ES-I3 (cell line): ENCODE results near the gene ERBB4.

Experiments
- H3K36me3 ChIP-seq: 2 replicates; pipeline ENCODE4 v1.6.1; 2013; ENCODE audit warnings: mild to moderate bottlenecking, low read length, control low read depth, moderate library complexity; ENCODE audit not compliant: insufficient read depth
- H3K4me1 ChIP-seq: 2 replicates; pipeline ENCODE4 v1.6.1; 2013; ENCODE audit warnings: mild to moderate bottlenecking, control low read depth, low read length; ENCODE audit not compliant: insufficient read depth
- H3K9ac ChIP-seq: 2 replicates; pipeline ENCODE4 v1.6.1; 2013; ENCODE audit warnings: low read depth, mild to moderate bottlenecking, low read length, moderate library complexity
- H3K9me3 ChIP-seq: 2 replicates; pipeline ENCODE4 v1.6.1; 2013; ENCODE audit warnings: mild to moderate bottlenecking, low read length, moderate library complexity; ENCODE audit not compliant: control insufficient read depth, insufficient read depth

The ERBB4 gene

GRCh38 chr2:211766689-211767088 is 771.9 kb downstream of the ERBB4 start:
- Histone ChIP-seq H3K4me1 (no peaks in the 10 kb centered on the region), H3K9me3 (no peaks in the 10 kb centered on the region), H3K36me3 (no peaks in the 10 kb centered on the region), H3K9ac (no peak overlapping the region)

- no peaks in the 10 kb centered on the region for H3K9me3 ChIP-seq
- H3K4me1 ChIP-seq, result no peaks in the 10 kb centered on the region
- no peaks in the 10 kb centered on the region for H3K36me3 ChIP-seq
- H3K9ac ChIP-seq, result no peak overlapping the region
Measured at GRCh38 chr2:211762479-211762878, 776.1 kb downstream of the ERBB4 start.

DNA sequence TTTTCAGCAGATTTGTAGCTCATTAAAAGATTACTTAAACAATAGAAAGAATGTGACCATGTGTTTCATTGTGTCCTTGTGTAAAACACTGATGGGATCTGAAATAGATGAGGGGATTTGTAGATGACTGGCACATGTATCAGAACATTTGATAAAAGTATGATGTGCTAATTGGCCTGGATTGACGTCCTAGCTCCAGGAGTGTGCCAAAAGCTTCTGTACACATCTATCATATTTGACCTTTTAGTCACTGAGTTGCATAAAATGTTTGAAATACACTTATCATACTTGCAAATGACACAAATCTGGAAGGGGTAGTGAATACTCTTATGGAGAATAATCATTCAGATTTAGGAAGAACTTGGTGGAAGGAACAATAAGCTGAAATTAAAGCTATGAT is 778.5 kb downstream of the ERBB4 start:
- H3K4me1 ChIP-seq, result no peaks in the 10 kb centered on the region
- no peaks in the 10 kb centered on the region for H3K36me3 ChIP-seq
- H3K9ac ChIP-seq, result no peak overlapping the region
- H3K9me3 ChIP-seq, result no peaks in the 10 kb centered on the region

DNA sequence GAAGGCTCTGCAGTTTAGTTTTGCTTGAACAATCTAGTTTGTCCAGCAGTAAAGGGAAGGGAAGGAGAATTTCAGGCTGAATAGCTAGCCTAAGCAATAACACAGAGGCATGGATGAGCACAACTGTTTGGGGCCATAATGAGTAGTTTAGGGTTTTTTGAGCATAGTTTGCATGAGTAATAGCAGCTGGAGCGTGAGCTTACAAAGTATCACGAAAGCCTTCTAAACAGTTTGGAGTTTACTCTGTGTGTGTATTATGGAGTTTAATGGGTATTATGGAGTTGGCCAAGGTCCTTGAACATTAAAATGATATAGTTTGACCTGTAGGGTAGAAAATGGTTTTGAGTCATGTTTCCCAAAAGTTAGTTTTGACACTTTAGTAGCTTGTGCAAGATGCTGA is 782.3 kb downstream of the ERBB4 start:
- H3K9me3 ChIP-seq, result no peaks in the 10 kb centered on the region
- no peaks in the 10 kb centered on the region for H3K4me1 ChIP-seq
- H3K9ac ChIP-seq, result no peak overlapping the region
- H3K36me3 ChIP-seq, result no peaks in the 10 kb centered on the region

DNA sequence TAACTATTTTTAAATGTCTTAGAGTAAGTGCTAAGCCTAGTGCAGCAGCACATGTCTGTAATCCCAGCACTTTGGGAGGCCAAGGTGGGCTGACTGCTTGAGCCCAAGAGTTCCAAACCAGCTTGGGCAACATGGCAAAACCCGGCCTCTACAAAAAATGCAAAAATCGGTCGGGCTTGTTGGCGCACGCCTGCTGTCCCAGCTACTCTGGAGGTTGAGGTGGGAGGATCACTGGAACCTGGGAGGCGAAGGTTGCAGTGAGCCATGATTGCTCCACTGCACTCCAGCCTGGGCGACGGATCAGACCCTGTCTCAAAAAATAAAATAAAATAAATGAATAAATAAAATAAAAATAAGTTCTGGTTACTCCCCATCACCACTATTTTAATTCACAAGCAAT is 783.4 kb downstream of the ERBB4 start:
- Histone ChIP-seq H3K4me1 (no peaks in the 10 kb centered on the region), H3K36me3 (no peaks in the 10 kb centered on the region), H3K9me3 (no peaks in the 10 kb centered on the region), H3K9ac (no peak overlapping the region)

GRCh38 chr2:211751848-211752247 is 786.8 kb downstream of the ERBB4 start:
- Histone ChIP-seq H3K9ac (no peak overlapping the region), H3K4me1 (no peaks in the 10 kb centered on the region), H3K9me3 (no peaks in the 10 kb centered on the region), H3K36me3 (no peaks in the 10 kb centered on the region)

DNA sequence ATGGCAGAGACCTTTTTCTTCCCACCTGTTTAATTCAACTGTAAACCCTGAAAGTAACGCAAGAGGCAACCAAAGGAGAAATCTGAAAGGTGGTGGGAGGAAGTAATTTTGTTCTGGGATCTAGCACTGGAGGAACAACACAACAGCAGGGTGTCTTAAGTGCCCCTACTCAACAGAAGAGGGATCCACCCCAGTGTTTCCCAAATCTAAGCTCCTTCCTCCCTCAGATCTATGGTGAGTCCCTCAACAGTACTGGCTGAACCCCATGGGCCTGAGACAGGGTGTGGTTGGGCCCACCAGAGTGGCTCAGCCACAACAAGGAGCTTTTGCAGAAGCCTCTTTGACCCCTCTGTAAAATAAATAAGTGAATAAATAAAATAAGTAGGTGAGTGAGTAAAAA is 790.3 kb downstream of the ERBB4 start:
- H3K9ac ChIP-seq, result no peak overlapping the region
- H3K9me3 ChIP-seq, result no peaks in the 10 kb centered on the region
- H3K4me1 ChIP-seq, result no peaks in the 10 kb centered on the region
- no peaks in the 10 kb centered on the region for H3K36me3 ChIP-seq

DNA sequence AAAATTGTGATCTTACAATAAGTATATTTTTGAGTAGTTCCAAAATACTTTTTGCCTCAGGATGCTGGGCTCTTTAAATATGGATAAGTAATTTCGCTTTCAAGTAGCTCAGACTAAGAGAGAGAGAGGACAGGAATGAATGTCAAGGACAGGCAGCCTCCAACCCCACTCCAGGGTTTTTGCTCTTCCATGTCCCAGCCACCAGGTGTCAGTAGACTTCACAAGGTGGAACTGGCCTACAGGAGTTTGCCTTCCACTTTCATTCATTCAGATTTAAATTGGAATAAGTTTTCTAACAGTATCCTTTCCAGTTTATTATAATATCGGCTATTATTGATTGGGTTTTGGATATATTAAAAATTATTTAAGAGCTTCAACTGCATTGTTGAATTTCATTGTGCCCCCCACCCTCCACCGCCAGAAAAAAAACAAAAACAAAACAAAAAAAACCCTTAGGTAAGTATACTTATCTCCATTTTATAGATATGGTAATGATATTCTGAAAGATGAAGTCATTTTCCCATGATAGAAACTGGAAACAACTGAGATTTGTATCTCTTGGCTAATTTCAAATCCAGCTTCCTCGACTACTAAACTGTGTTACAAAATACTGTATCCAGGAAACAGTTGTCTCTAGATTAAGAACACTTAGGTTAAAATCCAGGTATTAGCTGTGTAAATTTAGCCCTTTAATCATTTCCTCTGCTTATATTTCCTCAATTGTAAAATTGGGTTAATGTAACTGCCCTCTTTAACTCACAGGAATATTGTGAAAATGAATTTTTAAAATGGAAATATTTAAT is 793.1 kb downstream of the ERBB4 start:
- Histone ChIP-seq H3K36me3 (no peaks in the 10 kb centered on the region), H3K9me3 (no peaks in the 10 kb centered on the region), H3K4me1 (no peaks in the 10 kb centered on the region), H3K9ac (no peak overlapping the region)

DNA sequence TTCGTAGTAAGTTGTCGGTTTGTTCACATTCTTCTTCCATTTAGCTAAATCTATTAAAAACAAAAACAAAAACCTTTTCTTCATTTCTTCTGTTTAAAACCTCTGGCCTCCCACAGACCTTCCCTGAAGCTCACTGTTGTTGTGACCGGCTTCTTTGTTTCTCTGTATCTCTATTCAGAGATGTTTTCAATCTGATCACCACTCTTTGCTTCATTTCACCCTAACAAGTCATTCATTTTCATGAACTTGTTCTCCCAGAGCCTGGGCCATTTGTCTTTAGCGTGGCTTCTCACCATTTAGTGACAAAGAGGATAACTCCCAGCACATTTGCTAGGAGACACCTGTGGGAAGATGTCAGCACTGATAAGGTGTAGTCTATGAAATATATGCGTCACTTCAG is 794.2 kb downstream of the ERBB4 start:
- Histone ChIP-seq H3K4me1 (no peaks in the 10 kb centered on the region), H3K9ac (no peak overlapping the region), H3K9me3 (no peaks in the 10 kb centered on the region), H3K36me3 (no peaks in the 10 kb centered on the region)

- Histone ChIP-seq H3K36me3 (no peaks in the 10 kb centered on the region), H3K9ac (no peak overlapping the region), H3K4me1 (no peaks in the 10 kb centered on the region), H3K9me3 (no peaks in the 10 kb centered on the region)
Measured at GRCh38 chr2:211741966-211742365, 796.6 kb downstream of the ERBB4 start.

- Histone ChIP-seq H3K36me3 (no peaks in the 10 kb centered on the region), H3K9me3 (no peaks in the 10 kb centered on the region), H3K9ac (no peak overlapping the region), H3K4me1 (no peaks in the 10 kb centered on the region)
Measured at GRCh38 chr2:211737282-211737681, 801.3 kb downstream of the ERBB4 start.

DNA sequence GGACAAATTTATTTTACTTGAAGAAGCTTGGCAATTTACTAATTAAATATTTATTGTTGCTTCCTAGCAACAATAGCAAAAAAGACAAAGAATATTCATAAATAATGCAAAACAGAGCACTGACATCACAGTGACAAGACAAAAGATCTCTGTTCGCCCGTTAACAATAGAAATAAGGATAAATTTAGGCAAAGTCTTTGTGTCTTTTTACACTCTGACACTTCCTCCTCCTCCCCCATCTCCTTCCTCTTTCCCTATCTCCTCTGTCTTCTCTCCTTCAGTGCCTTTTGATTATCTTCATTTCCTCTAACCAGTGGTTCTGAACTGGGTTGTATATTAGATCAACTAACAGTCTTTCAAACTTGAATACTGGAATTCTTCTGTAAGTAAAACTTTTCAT is 808.4 kb downstream of the ERBB4 start:
- H3K36me3 ChIP-seq, result no peaks in the 10 kb centered on the region
- no peak overlapping the region for H3K9ac ChIP-seq
- no peaks in the 10 kb centered on the region for H3K4me1 ChIP-seq
- no peaks in the 10 kb centered on the region for H3K9me3 ChIP-seq

DNA sequence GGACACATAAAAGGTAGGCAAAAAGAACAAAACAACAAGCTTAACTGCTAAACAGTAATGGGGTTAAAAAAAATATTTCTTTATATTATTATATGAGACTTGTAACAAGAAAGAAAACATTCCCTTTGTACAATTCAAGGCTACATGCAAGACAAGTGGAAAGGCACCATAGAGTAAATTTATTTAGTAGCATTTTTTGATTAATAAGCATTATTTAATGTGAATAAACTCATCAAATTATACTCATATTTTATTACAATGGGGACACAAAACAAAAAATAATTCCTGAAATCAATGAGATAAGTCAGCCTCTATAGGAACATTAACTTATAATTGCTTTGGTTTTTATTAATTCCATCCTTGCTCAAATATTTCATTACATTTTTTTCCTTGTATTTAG is 809.2 kb downstream of the ERBB4 start:
- no peaks in the 10 kb centered on the region for H3K36me3 ChIP-seq
- no peaks in the 10 kb centered on the region for H3K4me1 ChIP-seq
- H3K9ac ChIP-seq, result no peak overlapping the region
- no peaks in the 10 kb centered on the region for H3K9me3 ChIP-seq

DNA sequence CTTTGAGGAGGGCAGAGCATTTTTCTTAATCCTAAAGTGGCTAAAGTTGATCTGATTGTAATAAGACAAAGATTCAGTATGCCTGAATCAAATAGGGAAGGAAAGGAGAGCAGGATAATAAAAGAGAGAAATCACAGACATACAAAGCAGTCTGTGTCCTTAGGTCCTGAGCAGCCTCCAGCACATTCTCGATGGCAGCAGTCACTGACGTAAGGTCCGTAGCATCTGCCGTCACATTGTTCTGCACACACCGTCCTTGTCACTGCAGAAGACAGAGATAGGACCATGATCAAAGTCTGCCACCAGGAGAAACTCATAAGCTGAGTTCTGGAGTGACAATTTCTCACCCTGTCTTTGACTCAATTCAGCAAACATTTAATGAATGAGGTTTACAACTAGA is 813.7 kb downstream of the ERBB4 start:
- H3K4me1 ChIP-seq, result no peaks in the 10 kb centered on the region
- H3K9me3 ChIP-seq, result no peaks in the 10 kb centered on the region
- no peak overlapping the region for H3K9ac ChIP-seq
- no peaks in the 10 kb centered on the region for H3K36me3 ChIP-seq

DNA sequence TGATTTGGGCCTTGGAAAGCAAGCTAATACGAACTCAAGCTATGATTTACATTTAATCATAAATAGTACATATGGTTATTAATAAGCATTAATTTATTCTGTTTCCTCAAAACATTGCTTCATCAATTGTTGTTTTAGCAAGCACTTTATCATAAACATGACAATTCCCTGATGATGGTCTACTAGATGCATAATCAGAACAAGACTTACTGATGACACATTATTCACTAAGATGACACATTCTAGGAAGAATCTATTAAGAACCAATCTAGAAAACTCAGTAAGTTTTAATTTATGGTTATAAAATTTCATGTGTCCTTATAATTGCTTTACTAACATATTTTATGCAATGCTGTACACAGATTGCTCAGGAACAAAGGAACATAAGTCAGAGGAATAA is 815.2 kb downstream of the ERBB4 start:
- H3K9me3 ChIP-seq, result no peaks in the 10 kb centered on the region
- H3K9ac ChIP-seq, result no peak overlapping the region
- H3K36me3 ChIP-seq, result no peaks in the 10 kb centered on the region
- no peaks in the 10 kb centered on the region for H3K4me1 ChIP-seq

DNA sequence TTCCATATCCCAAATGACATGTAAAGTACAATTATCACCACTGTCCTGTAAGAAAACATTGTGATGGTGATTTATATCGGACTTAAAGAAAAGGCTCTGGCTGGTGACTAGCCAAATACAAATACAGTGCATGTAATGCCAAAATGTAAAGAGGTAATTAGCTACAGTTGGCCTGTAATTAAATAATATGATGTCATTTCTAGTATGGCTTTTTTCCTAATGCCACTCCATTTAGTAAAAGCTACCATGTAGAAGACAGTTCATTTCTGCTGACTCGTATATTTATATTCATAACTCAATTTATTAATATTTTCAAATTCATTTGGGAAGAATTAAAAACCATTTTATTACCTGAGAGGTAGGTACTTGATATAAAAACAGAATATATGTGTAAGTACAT is 815.7 kb downstream of the ERBB4 start:
- H3K9me3 ChIP-seq, result no peaks in the 10 kb centered on the region
- no peak overlapping the region for H3K9ac ChIP-seq
- H3K4me1 ChIP-seq, result no peaks in the 10 kb centered on the region
- no peaks in the 10 kb centered on the region for H3K36me3 ChIP-seq
